Measurements from ENCODE around the gene ZSCAN18. TPM values are rescaled to one million over a fixed set of nuclear protein-coding genes. Genes with fewer than 3 reads are reported as not detected.

ZSCAN18 gene
- total RNA-seq, 1 experiment from 2014 or later: 0.12 TPM

DNA sequence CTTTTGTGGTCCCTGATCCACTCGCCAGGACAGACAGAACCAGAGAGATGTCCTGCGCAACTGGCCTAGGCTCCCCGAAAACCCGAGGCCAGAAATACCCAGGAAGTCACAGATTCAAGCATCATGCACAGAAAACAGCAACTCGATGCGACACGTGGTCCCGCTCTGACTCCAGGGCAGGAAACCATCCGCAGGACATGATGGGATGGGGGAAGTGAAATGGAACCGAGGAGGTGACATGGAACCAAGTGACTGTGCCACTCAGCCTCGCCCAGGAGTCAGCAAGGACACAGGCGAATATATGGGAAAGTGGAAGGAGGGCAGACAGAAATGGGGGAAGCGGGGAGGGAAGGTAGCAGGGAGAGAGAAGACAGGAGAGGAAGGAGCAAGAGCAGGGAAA is 1.1 kb downstream of the ZSCAN18 start:
- ChIA-PET POLR2A (no interaction called here), CTCF (no interaction called here), RAD21 (ENCODE audit: low non-redundant PET in 1 of 2, low total read pairs in 2 of 2, uncharacterized antibody in 2 of 2, unreplicated experiment in 2 of 2) (no interaction called here)
- BruUV-seq (replicated peaks): no TSS peak
- Histone ChIP-seq H3K27ac (ENCODE audit: low read depth, low read length) (no peak overlapping the region), H3K9me3 (ENCODE audit: control insufficient read depth in 1 of 2, insufficient read depth in 1 of 2, low read depth in 1 of 2, low read length in 2 of 2) (peaks cover 3 to 13% of the 10 kb centered on the region in 2 experiments; a peak in 2 of 4 replicates), H3K27me3 (ENCODE audit: insufficient read depth, low read length) (no peaks in the 10 kb centered on the region), H3K36me3 (ENCODE audit: control insufficient read depth in 1 of 2, insufficient read depth in 2 of 2, low read length in 2 of 2) (no peaks in the 10 kb centered on the region), H3K9ac (ENCODE audit: low read length) (no peak overlapping the region), H2AFZ (ENCODE audit: low read depth, low read length, poor library complexity, severe bottlenecking) (no peak overlapping the region), H3K9me2 (ENCODE audit: insufficient read depth) (no peaks in the 10 kb centered on the region), H3K4me1 (ENCODE audit: control insufficient read depth in 1 of 2, insufficient read depth in 2 of 2, low read length in 2 of 2) (no peaks in the 10 kb centered on the region), H3K79me2 (ENCODE audit: insufficient read depth, low read length) (no peaks in the 10 kb centered on the region), H3K4me3 (replicated peaks in 1 of 2; ENCODE audit: low read depth in 1 of 2, low read length in 2 of 2) (no peak overlapping the region), H4K20me1 (ENCODE audit: insufficient read depth) (no peaks in the 10 kb centered on the region), H3K4me2 (ENCODE audit: low read length) (no peak overlapping the region)
- DNase-seq (ENCODE audit: low read depth, low spot score) (no peak), ATAC-seq (no peak)
- no peak for TF ChIP-seq MAX (IDR thresholded peaks at IDR 0.05)
- TF ChIP-seq, protein P1, sequence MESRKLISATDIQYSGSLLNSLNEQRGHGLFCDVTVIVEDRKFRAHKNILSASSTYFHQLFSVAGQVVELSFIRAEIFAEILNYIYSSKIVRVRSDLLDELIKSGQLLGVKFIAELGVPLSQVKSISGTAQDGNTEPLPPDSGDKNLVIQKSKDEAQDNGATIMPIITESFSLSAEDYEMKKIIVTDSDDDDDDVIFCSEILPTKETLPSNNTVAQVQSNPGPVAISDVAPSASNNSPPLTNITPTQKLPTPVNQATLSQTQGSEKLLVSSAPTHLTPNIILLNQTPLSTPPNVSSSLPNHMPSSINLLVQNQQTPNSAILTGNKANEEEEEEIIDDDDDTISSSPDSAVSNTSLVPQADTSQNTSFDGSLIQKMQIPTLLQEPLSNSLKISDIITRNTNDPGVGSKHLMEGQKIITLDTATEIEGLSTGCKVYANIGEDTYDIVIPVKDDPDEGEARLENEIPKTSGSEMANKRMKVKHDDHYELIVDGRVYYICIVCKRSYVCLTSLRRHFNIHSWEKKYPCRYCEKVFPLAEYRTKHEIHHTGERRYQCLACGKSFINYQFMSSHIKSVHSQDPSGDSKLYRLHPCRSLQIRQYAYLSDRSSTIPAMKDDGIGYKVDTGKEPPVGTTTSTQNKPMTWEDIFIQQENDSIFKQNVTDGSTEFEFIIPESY (IDR thresholded peaks at IDR 0.05; ENCODE audit: extremely low read depth, insufficient replicate concordance, low read length): no peak
- TF ChIP-seq POLR2A (IDR thresholded peaks at IDR 0.05; ENCODE audit: borderline replicate concordance, extremely low read depth, insufficient read depth, insufficient read length): no peak
- intact Hi-C loops (cut with micrococcal nuclease): no loop called here

DNA sequence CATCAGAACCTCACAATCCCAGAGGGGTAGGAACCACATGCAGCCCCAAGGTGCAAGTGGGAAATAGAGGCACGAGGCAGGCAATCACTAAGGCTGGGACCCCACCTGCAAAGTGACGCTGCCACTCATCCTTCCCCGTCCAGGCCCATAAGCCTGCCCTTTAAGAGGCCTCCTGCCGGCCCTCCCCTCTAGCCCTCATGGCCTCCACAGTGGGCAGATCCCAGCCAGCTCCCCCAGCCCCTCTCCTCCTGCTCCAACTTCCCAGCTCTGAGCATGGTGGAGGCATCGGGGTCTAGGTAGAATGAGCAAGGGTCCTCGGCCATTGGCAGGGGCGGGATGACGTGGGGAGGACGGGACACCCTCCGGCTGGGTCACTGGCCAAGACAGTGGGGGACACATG is 2.7 kb downstream of the ZSCAN18 start:
- no peaks in the 10 kb centered on the region for H3K4me1 ChIP-seq (ENCODE audit: control insufficient read depth in 1 of 2, insufficient read depth in 2 of 2, low read length in 2 of 2)
- H3K9ac ChIP-seq (ENCODE audit: low read length): no peak overlapping the region
- no peaks in the 10 kb centered on the region for H3K79me2 ChIP-seq (ENCODE audit: insufficient read depth, low read length)
- intact Hi-C loops (cut with micrococcal nuclease): no loop called here
- H3K9me3 ChIP-seq (ENCODE audit: control insufficient read depth in 1 of 2, insufficient read depth in 1 of 2, low read depth in 1 of 2, low read length in 2 of 2): peaks cover 3 to 14% of the 10 kb centered on the region in 2 experiments; a peak in 2 of 4 replicates
- H3K36me3 ChIP-seq (ENCODE audit: control insufficient read depth in 1 of 2, insufficient read depth in 2 of 2, low read length in 2 of 2): no peaks in the 10 kb centered on the region
- ChIA-PET RAD21 (ENCODE audit: low non-redundant PET in 1 of 2, low total read pairs in 2 of 2, uncharacterized antibody in 2 of 2, unreplicated experiment in 2 of 2) (no interaction called here), CTCF (no interaction called here), POLR2A (no interaction called here)
- H3K9me2 ChIP-seq (ENCODE audit: insufficient read depth): no peaks in the 10 kb centered on the region
- H4K20me1 ChIP-seq (ENCODE audit: insufficient read depth): no peaks in the 10 kb centered on the region
- no peak for ATAC-seq
- no peaks in the 10 kb centered on the region for H3K27me3 ChIP-seq (ENCODE audit: insufficient read depth, low read length)
- no peak overlapping the region for H2AFZ ChIP-seq (ENCODE audit: low read depth, low read length, poor library complexity, severe bottlenecking)
- no peak for DNase-seq (ENCODE audit: low read depth, low spot score)
- H3K27ac ChIP-seq (ENCODE audit: low read depth, low read length): no peak overlapping the region
- no peak overlapping the region for H3K4me2 ChIP-seq (ENCODE audit: low read length)
- H3K4me3 ChIP-seq (replicated peaks in 1 of 2; ENCODE audit: low read depth in 1 of 2, low read length in 2 of 2): no peak overlapping the region
- TF ChIP-seq POLR2A (IDR thresholded peaks at IDR 0.05; ENCODE audit: borderline replicate concordance, extremely low read depth, insufficient read depth, insufficient read length) (no peak), YY1 (IDR thresholded peaks at IDR 0.05; ENCODE audit: extremely low read depth, insufficient replicate concordance, low read depth, low read length) (no peak), ZFX (IDR thresholded peaks at IDR 0.05) (no peak), SIN3A (IDR thresholded peaks at IDR 0.05; ENCODE audit: low read depth) (no peak), ELF1 (IDR thresholded peaks at IDR 0.05; ENCODE audit: borderline replicate concordance, low read depth) (no peak), REST (IDR thresholded peaks at IDR 0.05; ENCODE audit: low read depth) (no peak), ZNF274 (IDR thresholded peaks at IDR 0.05; ENCODE audit: low read depth, low read length) (no peak), ATF3 (IDR thresholded peaks at IDR 0.05) (no peak), SRF (IDR thresholded peaks at IDR 0.05; ENCODE audit: low read depth) (no peak), EZH2 (IDR thresholded peaks at IDR 0.05) (no peak), TCF7L2 (IDR thresholded peaks at IDR 0.05; ENCODE audit: borderline replicate concordance, extremely low read depth, insufficient read depth, insufficient read length) (no peak), SP1 (IDR thresholded peaks at IDR 0.05; ENCODE audit: low read depth) (no peak)
- BruUV-seq (replicated peaks): no TSS peak

All from HCT116 (cell line).